GM12878 (cell line): Measurements from ENCODE around the gene ANGEL2. TPM values are rescaled to one million over a fixed set of nuclear protein-coding genes. Genes with fewer than 3 reads are reported as not detected.

Source experiments
- ASH2L ChIP-seq: fragments of 300-600, 200-600 bp; sonication (generic); IDR thresholded peaks from 2 replicates; pipeline ENCODE4 v1.6.1; 2017; ENCODE audit warnings: low read depth, mild to moderate bottlenecking, borderline replicate concordance
- DPF2 ChIP-seq: fragments of 450-650 bp; IDR thresholded peaks from 2 replicates; pipeline ENCODE4 v1.6.1; 2017; ENCODE audit warnings: mild to moderate bottlenecking
- GATAD2B ChIP-seq: fragments of 450-650 bp; conservative IDR thresholded peaks from 2 replicates; pipeline ENCODE4 v1.6.1; 2017; ENCODE audit warnings: low read depth, mild to moderate bottlenecking, moderate library complexity
- PAX8 ChIP-seq: fragments of 450-650 bp; IDR thresholded peaks from 2 replicates; pipeline ENCODE4 v1.6.1; 2017; ENCODE audit warnings: mild to moderate bottlenecking, moderate library complexity
- POLR2AphosphoS5 ChIP-seq: IDR thresholded peaks from 2 replicates; pipeline ENCODE4 v1.6.1; 2011; ENCODE audit warnings: mild to moderate bottlenecking, low read length, inconsistent platforms
- POU2F2 ChIP-seq: IDR thresholded peaks from 3 replicates; pipeline ENCODE4 v1.6.1; 2011; ENCODE audit warnings: low read depth, mild to moderate bottlenecking, low read length, borderline replicate concordance
- RBBP5 ChIP-seq: fragments of 200-600 bp; sonication (generic); conservative IDR thresholded peaks from 2 replicates; pipeline ENCODE4 v1.6.1; 2016
- RELA ChIP-seq: fragments of 450-650 bp; IDR thresholded peaks from 2 replicates; pipeline ENCODE4 v1.8.0; 2014; ENCODE audit warnings: borderline replicate concordance; ENCODE audit not compliant: partially characterized antibody
- SPI1 ChIP-seq: IDR thresholded peaks from 2 replicates; pipeline ENCODE4 v1.6.1; 2011; ENCODE audit warnings: low read depth, mild to moderate bottlenecking, low read length, moderate library complexity, borderline replicate concordance; ENCODE audit not compliant: insufficient read depth
- SREBF1 ChIP-seq: IDR thresholded peaks from 2 replicates; pipeline ENCODE4 v1.6.1; 2012; ENCODE audit warnings: mild to moderate bottlenecking, low read length
- SRF ChIP-seq, 2 experiments: IDR thresholded peaks; 2 replicates each; pipeline ENCODE4 v1.6.1; 2011; ENCODE audit warnings: low read depth in 2 of 2, low read length in 2 of 2, mild to moderate bottlenecking in 1 of 2, moderate library complexity in 1 of 2
- YBX1 ChIP-seq: fragments of 450-650 bp; IDR thresholded peaks from 2 replicates; pipeline ENCODE4 v1.6.1; 2016; ENCODE audit warnings: antibody characterized with exemption
- YY1 ChIP-seq: IDR thresholded peaks from 2 replicates; pipeline ENCODE4 v1.6.1; 2011; ENCODE audit warnings: low read depth, mild to moderate bottlenecking, low read length
- polyA plus RNA-seq, 11 experiments: library from polyadenylated mRNA; depleted of rRNA in 4 of 11; unstranded in 6 of 11; stranded (reverse) in 5 of 11; fragments of >200 nt; fragmentation: Nextera tagmentation in 4 of 11; fragmentation: Illumina TruSeq in 1 of 11; extraction: Ambion mirVana in 4 of 11; extraction: Trizol in 1 of 11; gene quantifications; 1 replicate in 1 of 11; 2 replicates in 10 of 11; pipeline versions ENCODE4 v1.2.1 to v1.2.3, GENCODE V29; 2011 to 2016; ENCODE audit warnings: inconsistent platforms in 2 of 11, missing spikeins in 2 of 11, low read depth in 1 of 11
- total RNA-seq, 4 experiments: library from RNA; depleted of rRNA in 3 of 4; stranded (reverse); fragments of >200 nt in 3 of 4; fragmentation: Illumina TruSeq in 1 of 4; extraction: Trizol in 1 of 4; gene quantifications; 2 replicates each; pipeline versions ENCODE4 v1.2.1 to v1.2.3, GENCODE V29; 2013 to 2021
- TF ChIP-seq, protein P1 (sequence below): fragments of 450-650 bp; formaldehyde crosslinking; IDR thresholded peaks from 2 replicates; pipeline ENCODE4 v1.5.0; 2022; ENCODE audit warnings: mild to moderate bottlenecking, missing genetic modification characterization
- TF ChIP-seq, protein P2 (sequence below): fragments of 450-650 bp; IDR thresholded peaks from 2 replicates; pipeline ENCODE4 v1.6.1; 2018; ENCODE audit warnings: borderline replicate concordance, mild to moderate bottlenecking; ENCODE audit not compliant: partially characterized antibody
- TF ChIP-seq, protein P3 (sequence below): IDR thresholded peaks from 2 replicates; pipeline ENCODE4 v1.6.1; 2012; ENCODE audit warnings: mild to moderate bottlenecking, low read depth, low read length

Gene ANGEL2
- total and polyA plus RNA-seq, 10 of the 15 experiments (the other 5 are each of a cell fraction or from before 2014, with no cell fraction given): 6.3 to 53.9 (median 30.7) TPM

DNA sequence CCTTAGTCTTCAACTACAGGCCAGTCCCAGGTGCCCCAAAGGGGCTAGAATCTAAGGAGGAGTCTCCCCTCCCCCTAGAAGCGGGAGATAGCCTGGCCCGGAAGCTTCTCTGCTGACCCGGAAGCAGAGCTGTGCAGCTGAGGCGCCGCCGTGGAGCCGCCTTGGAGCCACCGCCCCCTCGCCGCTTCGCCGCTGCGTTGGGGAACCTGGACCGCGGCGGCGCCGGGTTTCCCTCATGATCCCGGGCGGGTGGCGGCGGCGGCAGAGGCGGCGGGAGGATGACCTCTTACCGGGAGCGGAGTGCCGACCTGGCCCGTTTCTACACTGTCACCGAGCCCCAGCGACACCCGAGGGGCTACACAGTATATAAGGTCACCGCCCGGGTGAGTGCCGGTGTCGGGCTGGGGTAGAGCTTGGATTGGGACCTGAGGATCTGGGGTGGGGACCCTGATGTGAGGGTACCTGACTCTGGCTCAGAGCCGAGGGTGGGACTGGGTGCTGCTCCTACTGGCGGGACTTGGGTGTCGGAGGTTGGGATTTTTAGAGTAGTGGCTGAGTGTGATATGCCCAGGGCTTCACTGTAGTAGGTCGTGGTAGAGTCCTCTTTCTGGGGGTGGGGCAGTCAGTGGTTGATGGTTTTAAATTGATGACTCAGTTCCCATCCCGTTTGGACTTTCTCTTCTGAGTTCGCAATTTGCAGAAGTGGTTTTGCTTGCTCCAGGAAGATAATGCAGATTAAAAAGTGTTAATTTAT lies 35.6 kb upstream of the ANGEL2 start, which contains the start of gene RPS6KC1 (continued):
- TF ChIP-seq, protein P1, sequence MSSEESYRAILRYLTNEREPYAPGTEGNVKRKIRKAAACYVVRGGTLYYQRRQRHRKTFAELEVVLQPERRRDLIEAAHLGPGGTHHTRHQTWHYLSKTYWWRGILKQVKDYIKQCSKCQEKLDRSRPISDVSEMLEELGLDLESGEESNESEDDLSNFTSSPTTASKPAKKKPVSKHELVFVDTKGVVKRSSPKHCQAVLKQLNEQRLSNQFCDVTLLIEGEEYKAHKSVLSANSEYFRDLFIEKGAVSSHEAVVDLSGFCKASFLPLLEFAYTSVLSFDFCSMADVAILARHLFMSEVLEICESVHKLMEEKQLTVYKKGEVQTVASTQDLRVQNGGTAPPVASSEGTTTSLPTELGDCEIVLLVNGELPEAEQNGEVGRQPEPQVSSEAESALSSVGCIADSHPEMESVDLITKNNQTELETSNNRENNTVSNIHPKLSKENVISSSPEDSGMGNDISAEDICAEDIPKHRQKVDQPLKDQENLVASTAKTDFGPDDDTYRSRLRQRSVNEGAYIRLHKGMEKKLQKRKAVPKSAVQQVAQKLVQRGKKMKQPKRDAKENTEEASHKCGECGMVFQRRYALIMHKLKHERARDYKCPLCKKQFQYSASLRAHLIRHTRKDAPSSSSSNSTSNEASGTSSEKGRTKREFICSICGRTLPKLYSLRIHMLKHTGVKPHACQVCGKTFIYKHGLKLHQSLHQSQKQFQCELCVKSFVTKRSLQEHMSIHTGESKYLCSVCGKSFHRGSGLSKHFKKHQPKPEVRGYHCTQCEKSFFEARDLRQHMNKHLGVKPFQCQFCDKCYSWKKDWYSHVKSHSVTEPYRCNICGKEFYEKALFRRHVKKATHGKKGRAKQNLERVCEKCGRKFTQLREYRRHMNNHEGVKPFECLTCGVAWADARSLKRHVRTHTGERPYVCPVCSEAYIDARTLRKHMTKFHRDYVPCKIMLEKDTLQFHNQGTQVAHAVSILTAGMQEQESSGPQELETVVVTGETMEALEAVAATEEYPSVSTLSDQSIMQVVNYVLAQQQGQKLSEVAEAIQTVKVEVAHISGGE (CRISPR knock-in tag): peak; percentile 45; the same call in 1 of the 2 replicates
- TF ChIP-seq SPI1: peak; percentile 73; the same call in 1 of the 2 replicates
- TF ChIP-seq SREBF1: peak; percentile 82; the same call in 1 of the 2 replicates
- TF ChIP-seq YBX1: no peak
- TF ChIP-seq GATAD2B: peak; percentile 65; the same call in 1 of the 2 replicates
- TF ChIP-seq PAX8: no peak
- TF ChIP-seq, protein P2, sequence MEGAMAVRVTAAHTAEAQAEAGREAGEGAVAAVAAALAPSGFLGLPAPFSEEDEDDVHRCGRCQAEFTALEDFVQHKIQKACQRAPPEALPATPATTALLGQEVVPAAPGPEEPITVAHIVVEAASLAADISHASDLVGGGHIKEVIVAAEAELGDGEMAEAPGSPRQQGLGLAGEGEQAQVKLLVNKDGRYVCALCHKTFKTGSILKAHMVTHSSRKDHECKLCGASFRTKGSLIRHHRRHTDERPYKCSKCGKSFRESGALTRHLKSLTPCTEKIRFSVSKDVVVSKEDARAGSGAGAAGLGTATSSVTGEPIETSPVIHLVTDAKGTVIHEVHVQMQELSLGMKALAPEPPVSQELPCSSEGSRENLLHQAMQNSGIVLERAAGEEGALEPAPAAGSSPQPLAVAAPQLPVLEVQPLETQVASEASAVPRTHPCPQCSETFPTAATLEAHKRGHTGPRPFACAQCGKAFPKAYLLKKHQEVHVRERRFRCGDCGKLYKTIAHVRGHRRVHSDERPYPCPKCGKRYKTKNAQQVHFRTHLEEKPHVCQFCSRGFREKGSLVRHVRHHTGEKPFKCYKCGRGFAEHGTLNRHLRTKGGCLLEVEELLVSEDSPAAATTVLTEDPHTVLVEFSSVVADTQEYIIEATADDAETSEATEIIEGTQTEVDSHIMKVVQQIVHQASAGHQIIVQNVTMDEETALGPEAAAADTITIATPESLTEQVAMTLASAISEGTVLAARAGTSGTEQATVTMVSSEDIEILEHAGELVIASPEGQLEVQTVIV: no peak
- peak; percentile 53; the same call in 1 of the 2 replicates for TF ChIP-seq ASH2L
- TF ChIP-seq SRF (IDR thresholded peaks at IDR 0.05; ENCODE audit: low read depth in 2 of 2, low read length in 2 of 2): 0 out of 4 replicates have a peak, but pooled peaks of 1 of the 2 experiments have one; percentile 36
- TF ChIP-seq, protein P3, sequence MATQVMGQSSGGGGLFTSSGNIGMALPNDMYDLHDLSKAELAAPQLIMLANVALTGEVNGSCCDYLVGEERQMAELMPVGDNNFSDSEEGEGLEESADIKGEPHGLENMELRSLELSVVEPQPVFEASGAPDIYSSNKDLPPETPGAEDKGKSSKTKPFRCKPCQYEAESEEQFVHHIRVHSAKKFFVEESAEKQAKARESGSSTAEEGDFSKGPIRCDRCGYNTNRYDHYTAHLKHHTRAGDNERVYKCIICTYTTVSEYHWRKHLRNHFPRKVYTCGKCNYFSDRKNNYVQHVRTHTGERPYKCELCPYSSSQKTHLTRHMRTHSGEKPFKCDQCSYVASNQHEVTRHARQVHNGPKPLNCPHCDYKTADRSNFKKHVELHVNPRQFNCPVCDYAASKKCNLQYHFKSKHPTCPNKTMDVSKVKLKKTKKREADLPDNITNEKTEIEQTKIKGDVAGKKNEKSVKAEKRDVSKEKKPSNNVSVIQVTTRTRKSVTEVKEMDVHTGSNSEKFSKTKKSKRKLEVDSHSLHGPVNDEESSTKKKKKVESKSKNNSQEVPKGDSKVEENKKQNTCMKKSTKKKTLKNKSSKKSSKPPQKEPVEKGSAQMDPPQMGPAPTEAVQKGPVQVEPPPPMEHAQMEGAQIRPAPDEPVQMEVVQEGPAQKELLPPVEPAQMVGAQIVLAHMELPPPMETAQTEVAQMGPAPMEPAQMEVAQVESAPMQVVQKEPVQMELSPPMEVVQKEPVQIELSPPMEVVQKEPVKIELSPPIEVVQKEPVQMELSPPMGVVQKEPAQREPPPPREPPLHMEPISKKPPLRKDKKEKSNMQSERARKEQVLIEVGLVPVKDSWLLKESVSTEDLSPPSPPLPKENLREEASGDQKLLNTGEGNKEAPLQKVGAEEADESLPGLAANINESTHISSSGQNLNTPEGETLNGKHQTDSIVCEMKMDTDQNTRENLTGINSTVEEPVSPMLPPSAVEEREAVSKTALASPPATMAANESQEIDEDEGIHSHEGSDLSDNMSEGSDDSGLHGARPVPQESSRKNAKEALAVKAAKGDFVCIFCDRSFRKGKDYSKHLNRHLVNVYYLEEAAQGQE: no peak
- TF ChIP-seq YY1: peak; percentile 64; the same call in 1 of the 2 replicates
- peak; percentile 39; the same call in 1 of the 2 replicates for TF ChIP-seq DPF2
- TF ChIP-seq POU2F2: 0 out of 3 replicates have a peak, but pooled peaks have one; percentile 10
- peak; percentile 5 for TF ChIP-seq RELA
- peak; percentile 63; the same call in 1 of the 2 replicates for TF ChIP-seq POLR2AphosphoS5
- 0 out of 2 replicates have a peak, but pooled peaks have one; percentile 7 for TF ChIP-seq RBBP5
